ENCODE results near the gene DSTN.

Gene DSTN

DNA sequence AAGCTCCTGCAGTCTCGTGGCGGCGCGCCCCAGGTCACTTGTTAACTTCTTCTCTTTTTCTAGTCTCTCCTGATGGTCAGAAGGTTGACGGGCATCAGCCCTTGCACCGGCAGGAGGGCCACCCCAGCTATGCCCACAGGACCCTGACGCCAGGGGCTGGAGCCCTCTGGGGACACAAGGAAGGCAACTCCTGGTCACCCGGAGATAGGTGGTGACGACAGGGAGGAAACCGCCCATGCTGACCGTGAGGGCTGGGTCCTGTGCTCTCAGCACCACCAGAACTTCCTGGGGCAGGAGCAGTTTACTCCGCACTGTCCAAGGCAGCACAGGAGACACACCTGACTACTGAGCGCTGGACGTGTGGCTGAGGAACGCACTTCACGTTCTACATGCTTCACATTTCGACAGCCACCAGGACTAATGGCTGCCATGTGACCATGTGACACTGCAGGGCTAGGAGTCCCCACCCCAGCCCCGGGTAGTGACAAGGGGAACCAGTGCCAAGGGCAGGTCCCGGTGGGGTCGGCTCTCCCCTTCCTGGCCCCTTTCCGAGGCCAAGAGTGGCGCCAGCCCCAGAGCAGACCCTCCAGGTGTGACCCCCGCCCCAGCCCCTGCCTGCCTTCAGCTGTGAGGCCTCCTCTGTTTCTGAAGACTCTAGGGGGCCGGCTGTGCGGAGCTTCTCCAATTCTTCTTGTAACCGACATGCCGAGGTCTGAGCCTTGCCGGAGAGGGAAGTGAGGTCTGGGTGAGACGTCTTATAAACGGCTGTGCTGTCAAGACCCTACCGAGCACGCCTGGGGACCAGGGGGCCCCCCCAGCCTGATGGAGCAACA, 45.2 kb downstream of the DSTN start:
- TF ChIP-seq, protein P1, sequence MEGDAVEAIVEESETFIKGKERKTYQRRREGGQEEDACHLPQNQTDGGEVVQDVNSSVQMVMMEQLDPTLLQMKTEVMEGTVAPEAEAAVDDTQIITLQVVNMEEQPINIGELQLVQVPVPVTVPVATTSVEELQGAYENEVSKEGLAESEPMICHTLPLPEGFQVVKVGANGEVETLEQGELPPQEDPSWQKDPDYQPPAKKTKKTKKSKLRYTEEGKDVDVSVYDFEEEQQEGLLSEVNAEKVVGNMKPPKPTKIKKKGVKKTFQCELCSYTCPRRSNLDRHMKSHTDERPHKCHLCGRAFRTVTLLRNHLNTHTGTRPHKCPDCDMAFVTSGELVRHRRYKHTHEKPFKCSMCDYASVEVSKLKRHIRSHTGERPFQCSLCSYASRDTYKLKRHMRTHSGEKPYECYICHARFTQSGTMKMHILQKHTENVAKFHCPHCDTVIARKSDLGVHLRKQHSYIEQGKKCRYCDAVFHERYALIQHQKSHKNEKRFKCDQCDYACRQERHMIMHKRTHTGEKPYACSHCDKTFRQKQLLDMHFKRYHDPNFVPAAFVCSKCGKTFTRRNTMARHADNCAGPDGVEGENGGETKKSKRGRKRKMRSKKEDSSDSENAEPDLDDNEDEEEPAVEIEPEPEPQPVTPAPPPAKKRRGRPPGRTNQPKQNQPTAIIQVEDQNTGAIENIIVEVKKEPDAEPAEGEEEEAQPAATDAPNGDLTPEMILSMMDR (IDR thresholded peaks at IDR 0.05): no peak

- TF ChIP-seq, protein P1 (IDR thresholded peaks at IDR 0.05): no peak
Measured at GRCh38 chr20:17615645-17616479, 46.0 kb downstream of the DSTN start.

DNA sequence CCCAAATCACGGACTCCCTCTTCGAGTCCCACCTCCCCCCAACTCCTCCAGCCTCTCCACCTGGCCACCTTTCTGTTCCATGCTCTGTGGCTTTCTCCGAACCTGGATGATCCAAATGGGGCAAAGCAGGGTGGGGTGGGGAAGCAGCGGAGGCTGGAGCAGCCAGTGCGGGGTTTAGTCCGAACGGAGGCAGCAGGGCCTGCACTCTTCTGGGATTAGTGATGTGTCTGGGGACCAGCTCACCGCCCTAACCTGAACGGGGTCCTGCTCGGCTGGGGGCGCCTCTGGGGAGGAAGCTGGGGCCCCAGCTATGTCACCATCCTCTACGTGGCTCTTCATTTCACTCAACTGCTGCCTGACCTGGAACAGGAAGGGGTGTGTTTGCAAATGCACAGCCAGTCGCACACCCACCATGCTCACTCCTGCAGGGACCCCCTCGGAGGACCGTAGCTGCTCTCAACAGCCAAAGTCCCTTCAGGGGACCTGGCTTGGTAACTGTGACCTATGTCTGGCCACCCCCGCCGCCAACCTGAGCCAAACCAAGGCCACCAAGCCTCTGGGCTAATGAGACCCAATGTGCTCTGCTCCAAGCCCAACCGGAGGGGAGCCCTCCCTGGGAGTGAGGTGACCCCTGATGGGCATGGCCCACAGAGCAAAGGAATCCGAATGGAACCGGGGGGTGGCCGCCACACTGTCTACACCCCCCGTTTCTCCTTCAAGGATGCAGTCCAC, 46.8 kb downstream of the DSTN start:
- TF ChIP-seq, protein P1 (IDR thresholded peaks at IDR 0.05): no peak

DNA sequence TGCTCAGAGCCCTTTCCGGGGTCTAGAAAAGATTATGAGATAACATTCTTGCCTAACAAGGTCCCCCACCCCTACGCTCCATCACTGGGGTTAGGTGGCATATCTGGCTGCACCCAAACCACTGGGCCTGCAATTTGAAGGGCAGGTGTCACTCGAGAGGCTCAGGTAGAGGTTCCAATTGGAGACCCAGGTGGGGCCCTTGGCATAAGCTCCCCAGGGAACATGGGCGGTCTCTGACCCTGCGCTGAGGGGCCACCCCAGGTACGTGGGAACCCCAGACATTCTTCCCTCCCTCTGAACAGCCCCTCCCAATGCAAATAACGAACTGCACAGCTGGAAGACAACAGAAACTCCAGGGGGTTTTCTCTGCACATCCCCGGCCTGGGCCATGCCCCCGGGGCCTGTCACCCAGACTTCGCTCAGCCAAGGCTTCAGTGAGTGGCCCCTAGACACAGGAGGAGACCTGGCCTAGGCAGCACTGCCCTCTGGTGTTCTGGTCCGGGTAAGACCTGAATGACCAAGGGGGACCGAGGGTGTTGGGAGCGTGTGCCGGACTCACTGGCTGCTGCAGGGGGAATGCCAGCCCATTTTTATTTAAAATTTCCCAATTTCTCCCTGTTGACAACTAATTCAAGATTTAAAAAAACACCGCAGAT, 47.5 kb downstream of the DSTN start:
- TF ChIP-seq, protein P1 (IDR thresholded peaks at IDR 0.05): peak; percentile 79

GRCh38 chr20:17617868-17618672, 48.2 kb downstream of the DSTN start:
- TF ChIP-seq, protein P1 (IDR thresholded peaks at IDR 0.05): peak; percentile 36

GRCh38 chr20:17618673-17619013, 48.8 kb downstream of the DSTN start:
- TF ChIP-seq, protein P1 (IDR thresholded peaks at IDR 0.05): no peak
